LNCAP (cell line): ENCODE data around the gene SLC13A3.

Source experiments
- CTCF ChIP-seq: fragments of 450-650 bp; IDR thresholded peaks from 2 replicates; pipeline ENCODE4 v1.5.1; 2017; ENCODE audit warnings: mild to moderate bottlenecking

The SLC13A3 gene

DNA sequence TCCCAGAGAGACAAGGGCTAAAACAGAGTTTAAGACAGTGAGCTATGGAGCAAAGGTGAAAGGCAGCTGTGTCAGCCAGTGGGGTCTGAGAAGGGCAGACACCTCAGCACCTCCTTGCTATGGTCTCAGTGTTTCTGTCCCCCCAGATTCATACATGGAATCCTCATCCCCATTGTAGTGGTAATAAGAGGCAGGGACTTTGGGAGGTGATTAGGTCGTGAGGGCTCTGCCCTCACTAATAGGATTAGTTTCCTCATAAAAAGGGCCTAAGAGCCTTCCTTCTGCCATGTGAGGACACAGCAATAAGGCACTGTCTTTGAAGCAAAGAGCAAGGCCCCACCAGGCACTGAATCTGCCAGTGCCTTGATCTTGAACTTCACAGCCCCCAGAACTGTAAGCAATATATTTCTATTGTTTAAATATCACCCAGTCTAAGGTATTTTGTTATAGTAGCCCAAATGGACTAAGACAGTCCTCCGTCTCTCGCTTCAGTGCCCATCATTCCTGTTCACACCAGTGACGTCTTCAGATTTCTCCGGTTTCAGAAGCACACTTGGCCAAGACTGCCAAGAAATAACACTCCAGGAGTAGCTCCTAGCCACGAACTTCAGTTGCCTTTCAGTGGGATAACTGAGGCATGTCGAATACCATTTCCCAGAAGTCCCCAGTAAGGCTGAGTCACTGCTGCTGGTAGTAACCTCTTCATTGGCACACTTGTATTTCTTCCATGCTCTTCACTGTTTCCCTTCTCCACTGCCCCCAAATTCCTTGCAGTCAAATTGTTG lies 32.8 kb downstream of the SLC13A3 start:
- no peak for TF ChIP-seq CTCF

DNA sequence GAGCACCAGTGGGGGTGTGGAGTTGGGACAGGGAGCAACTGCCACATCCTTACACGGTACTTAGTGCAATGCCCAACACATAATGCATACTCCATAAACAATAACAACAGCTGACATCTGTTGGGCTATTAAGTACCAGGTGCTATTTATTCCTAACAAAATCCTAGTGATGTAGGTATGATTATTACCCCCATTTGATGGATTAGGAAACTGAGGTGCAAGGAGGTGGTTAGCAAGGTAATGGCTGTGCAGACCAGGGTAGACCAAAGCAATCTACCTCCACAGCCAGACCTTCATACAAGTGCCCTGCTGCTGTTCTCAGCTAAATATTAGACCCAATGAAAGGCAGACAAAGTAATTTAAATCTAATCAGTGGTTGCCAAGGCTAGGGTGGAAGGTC lies 36.8 kb downstream of the SLC13A3 start:
- TF ChIP-seq CTCF = no peak

GRCh38 chr20:46610145-46610544 lies 41.1 kb downstream of the SLC13A3 start:
- no peak for TF ChIP-seq CTCF

DNA sequence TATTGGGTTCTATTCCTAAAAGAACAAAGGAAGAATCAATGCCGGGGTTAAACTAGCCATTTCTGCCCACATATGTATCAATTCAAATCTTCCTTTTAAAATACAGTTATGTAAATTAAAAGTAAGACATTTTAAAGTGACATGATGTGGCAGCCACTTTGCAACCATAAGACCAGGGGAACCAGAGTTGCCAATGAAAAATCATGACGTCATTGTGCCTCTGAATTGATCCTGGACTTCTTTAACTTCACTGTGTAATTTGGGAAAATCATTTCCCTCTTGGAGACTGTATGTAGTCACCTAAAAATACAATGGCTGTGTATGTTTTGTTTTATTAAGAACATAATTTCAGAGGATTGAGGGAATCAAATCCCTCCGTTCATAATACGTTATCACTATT lies 42.2 kb downstream of the SLC13A3 start:
- TF ChIP-seq CTCF = no peak

DNA sequence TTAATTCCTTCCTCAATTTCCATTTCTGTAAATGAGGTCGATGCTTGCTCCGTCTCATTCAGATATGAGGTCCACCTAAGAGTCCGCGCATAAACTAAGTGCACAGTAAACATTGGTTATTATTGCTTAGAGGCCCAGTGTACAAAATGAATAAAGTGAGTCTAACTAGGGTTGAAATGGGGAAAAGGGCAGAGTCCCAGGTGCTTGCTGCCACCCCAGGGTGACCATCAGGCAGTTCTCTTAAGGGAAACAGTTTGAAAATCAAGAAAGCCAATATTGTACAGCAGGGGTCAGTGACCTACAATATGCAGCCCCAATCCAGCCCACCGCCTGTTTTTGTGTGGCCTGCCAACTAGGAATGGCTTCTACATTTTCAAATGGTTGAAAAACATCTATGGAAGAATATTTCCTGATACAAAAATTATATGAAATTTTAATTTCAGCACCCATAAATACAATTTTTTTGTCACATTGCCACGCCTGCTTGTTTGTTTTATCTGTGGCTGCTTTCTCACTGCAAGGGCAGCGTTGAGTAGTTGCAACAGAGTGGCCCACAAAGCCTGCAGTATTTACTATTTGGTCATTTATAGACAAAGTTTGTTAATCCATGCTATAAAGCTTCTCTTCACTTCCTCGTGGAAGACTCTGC lies 43.3 kb downstream of the SLC13A3 start:
- TF ChIP-seq CTCF = no peak

DNA sequence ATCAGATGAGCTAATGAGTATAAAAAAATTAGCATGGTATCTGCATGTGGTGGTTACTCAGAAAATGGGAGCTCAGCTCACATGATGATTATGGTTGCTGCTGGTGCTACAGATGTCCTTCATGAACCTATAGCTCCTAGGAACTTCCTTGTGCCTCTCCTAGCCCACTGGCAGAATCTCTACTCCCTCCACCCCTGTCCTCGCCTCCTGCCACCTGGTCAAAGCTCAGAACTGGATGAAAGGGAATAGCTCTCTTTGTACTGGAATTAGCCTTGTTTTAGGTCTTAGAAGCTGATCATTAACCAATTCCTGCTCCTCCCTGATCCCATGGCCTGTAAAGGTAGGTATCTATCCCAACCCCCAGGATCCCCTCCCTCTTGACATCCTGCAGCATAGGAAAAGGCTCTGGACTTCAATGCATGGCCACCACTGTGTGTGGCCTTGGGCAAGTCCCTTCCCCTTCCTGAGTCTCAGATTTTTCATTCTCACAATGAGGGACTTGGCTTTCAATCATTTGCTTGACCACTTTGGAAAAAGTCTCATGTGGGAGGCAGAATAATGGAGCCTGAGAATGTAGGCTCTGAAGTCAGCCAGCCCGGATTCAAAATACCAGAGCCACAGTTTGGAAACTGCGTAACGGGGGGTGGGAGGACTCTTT lies 43.9 kb downstream of the SLC13A3 start:
- TF ChIP-seq CTCF = no peak

DNA sequence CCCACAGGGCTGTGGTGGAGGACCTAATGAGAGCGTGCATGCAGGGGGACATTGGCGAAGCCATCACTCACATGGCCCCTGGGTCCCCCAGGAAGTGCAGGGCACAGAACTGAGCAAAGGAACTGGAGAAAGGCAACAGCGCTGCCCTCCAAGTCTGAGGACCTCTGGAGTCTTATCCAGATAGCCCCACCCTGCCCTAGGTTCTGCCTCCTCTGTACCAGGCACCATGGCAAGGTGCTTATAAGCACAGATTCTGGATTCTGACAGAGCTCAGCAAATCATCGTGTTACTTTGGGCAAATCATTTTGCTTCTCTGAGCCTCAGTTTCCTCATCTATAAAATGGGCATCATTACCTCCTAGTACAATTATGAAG lies 44.5 kb downstream of the SLC13A3 start:
- TF ChIP-seq CTCF = no peak
